Measurements from ENCODE around the gene VPS16. TPM values are rescaled to one million over a fixed set of nuclear protein-coding genes. Genes with fewer than 3 reads are reported as not detected.
A peak's percentile ranks its signal among the peaks of the same experiment; 100 is the strongest.

Gene VPS16
- polyA plus RNA-seq, 2 of the 4 experiments (the other 2 are of a cell fraction) = 33.0 to 37.5 TPM

DNA sequence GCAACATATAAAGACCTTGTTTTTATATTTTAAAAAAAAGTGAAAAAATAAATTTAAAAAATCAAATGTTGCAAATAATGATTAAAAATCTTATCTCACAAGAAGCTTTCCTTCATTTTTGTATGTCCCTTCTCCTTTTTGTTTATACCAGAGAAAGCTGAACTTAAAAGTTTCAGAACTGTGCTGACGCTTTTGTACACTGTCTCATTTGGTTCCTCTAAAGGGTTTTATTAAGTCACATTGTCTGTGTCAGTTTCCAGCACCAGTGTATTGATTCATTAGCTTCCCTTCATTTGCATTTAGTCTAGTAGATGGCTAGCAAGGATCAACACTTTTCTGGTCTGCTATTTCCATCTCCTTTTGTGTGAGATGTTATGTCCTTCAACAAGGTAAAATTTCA lies 6.8 kb upstream of the VPS16 start:
- FAIRE-seq = peak; percentile 81
- Histone ChIP-seq H3K4me1 (peaks cover 6% of the 10 kb centered on the region; the same call in 1 of the 3 replicates), H3K4me2 (no peak overlapping the region), H3K4me3 (no peak overlapping the region), H3K27ac (no peak overlapping the region), H3K9me3 (no peaks in the 10 kb centered on the region)
- 87% methylated on average over 1 of the region's 1 CpG for WGBS (ENCODE audit: missing lambda C conversion rate)
- ChIA-PET POLR2A (interaction anchor here (2.1 kb wide), 1 partner anchor 12 kb away, joined by 7 read pairs; no protein-coding TSS in a partner anchor), CTCF (interaction anchor here (0.9 to 2.0 kb wide), 5 partner anchors 15 to 81 kb away, joined by 3 to 8 read pairs (median 4); no protein-coding TSS in a partner anchor)
- no peak for TF ChIP-seq ZFP36 (IDR thresholded peaks at IDR 0.05; ENCODE audit: borderline replicate concordance, partially characterized antibody)
- no peak for TF ChIP-seq HOXA7 (CRISPR knock-in tag; IDR thresholded peaks at IDR 0.05)
- no peak for DNase-seq (ENCODE audit: low read depth in 1 of 2, low spot score in 1 of 2)
- no peak for ATAC-seq

DNA sequence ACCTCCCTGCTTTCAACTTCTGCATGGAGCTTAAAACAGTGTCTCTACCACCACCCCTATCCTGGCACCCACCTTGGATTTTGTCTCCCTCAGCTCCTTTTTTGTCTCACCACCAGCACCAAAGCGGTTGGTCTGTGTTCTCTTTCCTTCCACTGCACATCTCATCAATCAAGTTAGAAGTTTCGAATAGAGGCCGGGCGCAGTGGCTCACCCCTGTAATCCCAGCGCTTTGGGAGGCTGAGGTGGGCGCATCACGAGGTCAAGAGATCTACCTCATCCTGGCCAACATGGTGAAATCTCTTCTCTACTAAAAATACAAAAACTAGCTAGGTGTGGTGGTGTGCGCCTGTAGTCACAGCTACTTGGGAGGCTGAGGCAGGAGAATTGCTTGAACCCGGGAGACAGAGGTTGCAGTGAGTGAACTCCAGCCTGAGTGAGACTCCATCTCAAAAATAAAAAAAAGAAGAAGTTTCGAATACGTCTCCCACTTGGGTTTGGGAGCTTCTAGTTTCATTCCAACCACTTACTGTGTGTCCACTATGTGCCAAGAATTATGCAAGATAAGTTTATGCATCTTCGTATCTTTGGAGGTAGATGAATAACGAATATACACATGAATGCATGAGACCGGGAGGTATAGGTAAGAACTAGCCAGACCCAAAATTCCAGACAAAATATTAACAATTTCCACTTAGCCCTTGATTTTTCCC lies 6.0 kb upstream of the VPS16 start:
- DNase-seq (ENCODE audit: low read depth in 1 of 2, low spot score in 1 of 2) (no peak), ATAC-seq (no peak), FAIRE-seq (no peak)
- H3K27ac ChIP-seq = no peak overlapping the region
- WGBS (ENCODE audit: missing lambda C conversion rate) = 89% methylated on average over 14 of the region's 14 CpGs
- TF ChIP-seq GATA3 (IDR thresholded peaks at IDR 0.05; ENCODE audit: borderline replicate concordance) = no peak
- TF ChIP-seq EP300 (IDR thresholded peaks at IDR 0.05) = no peak
- no peak for TF ChIP-seq MYC (IDR thresholded peaks at IDR 0.05; ENCODE audit: borderline replicate concordance, low read length)
- TF ChIP-seq FOSB (CRISPR knock-in tag; IDR thresholded peaks at IDR 0.05) = no peak
- TF ChIP-seq, protein P1, sequence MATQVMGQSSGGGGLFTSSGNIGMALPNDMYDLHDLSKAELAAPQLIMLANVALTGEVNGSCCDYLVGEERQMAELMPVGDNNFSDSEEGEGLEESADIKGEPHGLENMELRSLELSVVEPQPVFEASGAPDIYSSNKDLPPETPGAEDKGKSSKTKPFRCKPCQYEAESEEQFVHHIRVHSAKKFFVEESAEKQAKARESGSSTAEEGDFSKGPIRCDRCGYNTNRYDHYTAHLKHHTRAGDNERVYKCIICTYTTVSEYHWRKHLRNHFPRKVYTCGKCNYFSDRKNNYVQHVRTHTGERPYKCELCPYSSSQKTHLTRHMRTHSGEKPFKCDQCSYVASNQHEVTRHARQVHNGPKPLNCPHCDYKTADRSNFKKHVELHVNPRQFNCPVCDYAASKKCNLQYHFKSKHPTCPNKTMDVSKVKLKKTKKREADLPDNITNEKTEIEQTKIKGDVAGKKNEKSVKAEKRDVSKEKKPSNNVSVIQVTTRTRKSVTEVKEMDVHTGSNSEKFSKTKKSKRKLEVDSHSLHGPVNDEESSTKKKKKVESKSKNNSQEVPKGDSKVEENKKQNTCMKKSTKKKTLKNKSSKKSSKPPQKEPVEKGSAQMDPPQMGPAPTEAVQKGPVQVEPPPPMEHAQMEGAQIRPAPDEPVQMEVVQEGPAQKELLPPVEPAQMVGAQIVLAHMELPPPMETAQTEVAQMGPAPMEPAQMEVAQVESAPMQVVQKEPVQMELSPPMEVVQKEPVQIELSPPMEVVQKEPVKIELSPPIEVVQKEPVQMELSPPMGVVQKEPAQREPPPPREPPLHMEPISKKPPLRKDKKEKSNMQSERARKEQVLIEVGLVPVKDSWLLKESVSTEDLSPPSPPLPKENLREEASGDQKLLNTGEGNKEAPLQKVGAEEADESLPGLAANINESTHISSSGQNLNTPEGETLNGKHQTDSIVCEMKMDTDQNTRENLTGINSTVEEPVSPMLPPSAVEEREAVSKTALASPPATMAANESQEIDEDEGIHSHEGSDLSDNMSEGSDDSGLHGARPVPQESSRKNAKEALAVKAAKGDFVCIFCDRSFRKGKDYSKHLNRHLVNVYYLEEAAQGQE (IDR thresholded peaks at IDR 0.05) = no peak
- no peak for TF ChIP-seq MAFK (IDR thresholded peaks at IDR 0.05; ENCODE audit: partially characterized antibody)
- no peak for TF ChIP-seq HEYL (CRISPR knock-in tag; IDR thresholded peaks at IDR 0.05)
- TF ChIP-seq SMC3 (IDR thresholded peaks at IDR 0.05) = no peak
- TF ChIP-seq ZSCAN20 (CRISPR knock-in tag; IDR thresholded peaks at IDR 0.05) = no peak
- TF ChIP-seq HOXB5 (CRISPR knock-in tag; IDR thresholded peaks at IDR 0.05) = no peak
- CTCF ChIA-PET = interaction anchor here (0.9 to 2.0 kb wide), 3 partner anchors 16 to 82 kb away, joined by 3 to 8 read pairs (median 4); no protein-coding TSS in a partner anchor
- peaks cover 11% of the 10 kb centered on the region for H3K4me1 ChIP-seq
- POLR2A ChIA-PET = interaction anchor here (2.1 kb wide), 1 partner anchor 13 kb away, joined by 7 read pairs; no protein-coding TSS in a partner anchor
- H3K4me3 ChIP-seq = no peak overlapping the region
- no peak overlapping the region for H3K4me2 ChIP-seq
- no peaks in the 10 kb centered on the region for H3K9me3 ChIP-seq

DNA sequence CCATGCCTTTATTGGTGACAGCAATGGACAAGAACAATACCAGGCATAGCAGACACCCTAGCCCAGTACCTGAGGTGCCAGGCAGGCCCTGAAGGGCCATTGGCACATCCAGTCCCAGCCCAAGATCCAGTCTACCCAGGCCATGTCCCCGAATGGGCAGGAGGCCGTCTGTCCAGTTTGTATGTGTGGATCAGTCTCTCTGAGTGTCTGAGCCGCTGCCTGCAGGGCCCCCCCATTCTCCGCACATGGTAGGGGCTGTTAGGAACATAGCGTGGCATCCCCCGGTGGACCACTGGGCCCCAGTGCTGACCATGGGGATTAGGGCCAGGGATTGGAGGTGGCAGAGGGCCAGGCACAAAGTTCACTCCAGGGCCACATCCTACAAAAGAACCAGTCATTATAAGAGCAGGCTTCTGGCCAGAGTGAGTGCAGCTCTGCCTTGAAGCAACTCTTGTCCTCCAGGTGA lies 5.2 kb upstream of the VPS16 start:
- Histone ChIP-seq H3K4me1 (peaks cover 16% of the 10 kb centered on the region), H3K4me2 (no peak overlapping the region), H3K27ac (no peak overlapping the region), H3K4me3 (no peak overlapping the region), H3K9me3 (no peaks in the 10 kb centered on the region)
- WGBS (ENCODE audit: missing lambda C conversion rate) = 82% methylated on average over 5 of the region's 6 CpGs
- CTCF ChIA-PET = interaction anchor here (1.4 kb wide), 2 partner anchors 17 to 21 kb away, joined by 3 to 7 read pairs; partner anchors contain the start of gene C20orf141
- TF ChIP-seq NPAS2 (CRISPR knock-in tag; IDR thresholded peaks at IDR 0.05; ENCODE audit: borderline replicate concordance) = no peak
- TF ChIP-seq RFX5 (IDR thresholded peaks at IDR 0.05) = no peak
- TF ChIP-seq RCOR1 (IDR thresholded peaks at IDR 0.05; ENCODE audit: low read depth, low read length) = no peak
- no peak for TF ChIP-seq ZC3H11A (IDR thresholded peaks at IDR 0.05)
- TF ChIP-seq, protein P2, sequence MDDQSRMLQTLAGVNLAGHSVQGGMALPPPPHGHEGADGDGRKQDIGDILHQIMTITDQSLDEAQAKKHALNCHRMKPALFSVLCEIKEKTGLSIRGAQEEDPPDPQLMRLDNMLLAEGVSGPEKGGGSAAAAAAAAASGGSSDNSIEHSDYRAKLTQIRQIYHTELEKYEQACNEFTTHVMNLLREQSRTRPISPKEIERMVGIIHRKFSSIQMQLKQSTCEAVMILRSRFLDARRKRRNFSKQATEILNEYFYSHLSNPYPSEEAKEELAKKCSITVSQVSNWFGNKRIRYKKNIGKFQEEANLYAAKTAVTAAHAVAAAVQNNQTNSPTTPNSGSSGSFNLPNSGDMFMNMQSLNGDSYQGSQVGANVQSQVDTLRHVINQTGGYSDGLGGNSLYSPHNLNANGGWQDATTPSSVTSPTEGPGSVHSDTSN (IDR thresholded peaks at IDR 0.05) = no peak
- ATAC-seq (no peak), DNase-seq (ENCODE audit: low read depth in 1 of 2, low spot score in 1 of 2) (no peak), FAIRE-seq (no peak)
- POLR2A ChIA-PET = no interaction called here

Measured in A549 (cell line).